Naive thymus-derived CD4-positive, alpha-beta T cell (primary cell): Measurements from ENCODE around the gene RBM39. TPM values are rescaled to one million over a fixed set of nuclear protein-coding genes. Genes with fewer than 3 reads are reported as not detected.
"Not testable (repeated sequence)": the region's sequence is repeated elsewhere in the genome, so short reads cannot be mapped to it uniquely, and the experiment has no call there.

Experiments
- ATAC-seq: fragments of 150-1000 bp; cut with Tn5 transposase; 2 replicates; pipeline ENCODE4 v1.10.0; 2021; ENCODE audit warnings: mild to moderate bottlenecking, moderate library complexity
- CTCF ChIA-PET: fragments of 350-600 bp; sonication (Branson Sonifier 250); formaldehyde crosslinking; loops from one replicate; lab custom pipeline; 2021; ENCODE audit warnings: antibody characterized with exemption; lab: Charles Lee
- POLR2A ChIA-PET: fragments of 350-600 bp; sonication (Branson Sonifier 250); formaldehyde crosslinking; loops from one replicate; lab custom pipeline; 2021; ENCODE audit warnings: antibody characterized with exemption, inconsistent platforms; lab: Charles Lee
- DNase-seq, 9 donors: peaks; one replicate each; pipeline versions ENCODE4 v3.0.0 to v3.0.0-alpha.2; 2020 to 2022; ENCODE audit warnings: mixed read lengths in 1 of 9
- H3K27ac ChIP-seq: one replicate; pipeline ENCODE4 v1.7.0; 2013; ENCODE audit warnings: mild to moderate bottlenecking, low read depth, low read length, moderate library complexity
- H3K27me3 ChIP-seq, 2 donors: one replicate each; pipeline ENCODE4 v1.7.0; 2013; ENCODE audit warnings: low read length in 2 of 2, mild to moderate bottlenecking in 2 of 2, moderate library complexity in 2 of 2; ENCODE audit not compliant: control insufficient read depth in 2 of 2, insufficient read depth in 2 of 2
- H3K36me3 ChIP-seq, 3 experiments: 1 replicate in 2 of 3; 2 replicates in 1 of 3; pipeline ENCODE4 v1.7.0; 2013; ENCODE audit warnings: low read length in 3 of 3, mild to moderate bottlenecking in 3 of 3, moderate library complexity in 1 of 3; ENCODE audit not compliant: insufficient read depth in 3 of 3, control insufficient read depth in 2 of 3
- H3K4me1 ChIP-seq, 2 donors: one replicate each; pipeline ENCODE4 v1.7.0; 2013; ENCODE audit warnings: low read length in 2 of 2, mild to moderate bottlenecking in 2 of 2, moderate library complexity in 1 of 2; ENCODE audit not compliant: control insufficient read depth in 2 of 2, insufficient read depth in 2 of 2
- H3K4me3 ChIP-seq: 2 replicates; pipeline ENCODE4 v1.7.0; 2013; ENCODE audit warnings: mild to moderate bottlenecking, low read length
- H3K9me3 ChIP-seq, 3 experiments: 1 replicate in 2 of 3; 2 replicates in 1 of 3; pipeline ENCODE4 v1.7.0; 2013; ENCODE audit warnings: low read length in 3 of 3; ENCODE audit not compliant: control insufficient read depth in 2 of 3
- H3K27ac Mint-ChIP-seq, 9 donors: one replicate each; pipeline ENCODE4 v1.8.0; 2020 to 2022; ENCODE audit warnings: mixed read lengths in 9 of 9, mild to moderate bottlenecking in 8 of 9, moderate library complexity in 5 of 9, inconsistent platforms in 2 of 9
- H3K27me3 Mint-ChIP-seq, 5 donors: one replicate each; pipeline ENCODE4 v1.8.0; 2021 to 2022; ENCODE audit warnings: mixed read lengths in 5 of 5, mild to moderate bottlenecking in 1 of 5
- H3K36me3 Mint-ChIP-seq, 5 donors: one replicate each; pipeline ENCODE4 v1.8.0; 2020 to 2022; ENCODE audit warnings: mixed read lengths in 5 of 5, mild to moderate bottlenecking in 3 of 5, inconsistent platforms in 1 of 5
- H3K4me1 Mint-ChIP-seq, 7 donors: one replicate each; pipeline ENCODE4 v1.8.0; 2020 to 2022; ENCODE audit warnings: mixed read lengths in 7 of 7, mild to moderate bottlenecking in 3 of 7, inconsistent platforms in 1 of 7
- H3K4me3 Mint-ChIP-seq, 10 donors: one replicate each; pipeline ENCODE4 v1.8.0; 2020 to 2022; ENCODE audit warnings: mild to moderate bottlenecking in 10 of 10, mixed read lengths in 10 of 10, moderate library complexity in 6 of 10, inconsistent platforms in 2 of 10
- H3K9me3 Mint-ChIP-seq, 11 donors: one replicate each; pipeline ENCODE4 v1.8.0; 2020 to 2022; ENCODE audit warnings: mixed read lengths in 11 of 11, mild to moderate bottlenecking in 4 of 11, inconsistent platforms in 1 of 11, moderate library complexity in 1 of 11
- intact Hi-C, 2 donors: fragments of 100-400 bp; cut with micrococcal nuclease; formaldehyde crosslinking; loops; one replicate each; pipeline ENCODE4 v1.15.1; 2023
- polyA plus RNA-seq, 2 donors: library from polyadenylated mRNA; unstranded; fragments of 300-500 nt; fragmentation: Illumina TruSeq; gene quantifications; one replicate each; pipeline ENCODE4 v1.2.3, GENCODE V29; 2021
- total RNA-seq, 6 experiments: library from RNA in 5 of 6; stranded (reverse) in 5 of 6; gene quantifications; 1 replicate in 5 of 6; 2 replicates in 1 of 6; pipeline ENCODE4 v1.2.3 and lab custom pipeline; 2021 to 2026

RBM39 gene
- total and polyA plus RNA-seq, 7 experiments from 2014 or later = 100 to 1,041 (median 690) TPM

GRCh38 chr20:35695245-35695749 lies 46.8 kb downstream of the RBM39 start:
- ChIA-PET POLR2A (no interaction called here), CTCF (no interaction called here)
- H3K27me3 Mint-ChIP-seq = no peaks in the 10 kb centered on the region
- peaks cover 0 to 49% (median 9%) of the 10 kb centered on the region in 3 experiments for H3K36me3 ChIP-seq
- peaks cover 12 to 14% of the 10 kb centered on the region in 2 donors for H3K4me1 ChIP-seq
- H3K27ac Mint-ChIP-seq = peak overlapping the region in 4 of 9 donors; percentile 2 to 83 (median 44)
- no peaks in the 10 kb centered on the region for H3K9me3 ChIP-seq
- no peaks in the 10 kb centered on the region for H3K27me3 ChIP-seq
- H3K4me3 ChIP-seq = no peak overlapping the region
- H3K9me3 Mint-ChIP-seq = peaks cover 0 to 12% (median 0%) of the 10 kb centered on the region in 11 donors
- peaks cover 16 to 39% (median 37%) of the 10 kb centered on the region in 7 donors for H3K4me1 Mint-ChIP-seq
- no peak overlapping the region for H3K27ac ChIP-seq
- intact Hi-C loops = no loop called here
- peaks cover 5 to 20% (median 17%) of the 10 kb centered on the region in 5 donors for H3K36me3 Mint-ChIP-seq
- H3K4me3 Mint-ChIP-seq = no peak overlapping the region
- ATAC-seq = no peak
- no peak for DNase-seq

- no peaks in the 10 kb centered on the region for H3K4me1 ChIP-seq
- DNase-seq = no peak
- no peak overlapping the region for H3K4me3 ChIP-seq
- Mint-ChIP-seq H3K4me3 (no peak overlapping the region), H3K27me3 (no peaks in the 10 kb centered on the region), H3K4me1 (peaks cover 0 to 3% (median 1%) of the 10 kb centered on the region in 7 donors), H3K36me3 (peaks cover 7 to 35% (median 23%) of the 10 kb centered on the region in 5 donors), H3K9me3 (peaks cover 0 to 2% (median 0%) of the 10 kb centered on the region in 11 donors), H3K27ac (no peak overlapping the region)
- intact Hi-C loops = no loop called here
- ATAC-seq = no peak
- H3K27me3 ChIP-seq = no peaks in the 10 kb centered on the region
- H3K36me3 ChIP-seq = peaks cover 0 to 62% (median 5%) of the 10 kb centered on the region in 3 experiments
- CTCF ChIA-PET = interaction anchor here (0.7 to 0.8 kb wide), 2 partner anchors 73 to 159 kb away, joined by 3 read pairs; no protein-coding TSS in a partner anchor
- POLR2A ChIA-PET = interaction anchor here (0.7 to 1.3 kb wide), 2 partner anchors 18 to 38 kb away, joined by 3 to 5 read pairs; no protein-coding TSS in a partner anchor
- H3K9me3 ChIP-seq = no peaks in the 10 kb centered on the region
- H3K27ac ChIP-seq = no peak overlapping the region
Measured at GRCh38 chr20:35690265-35690664, 51.8 kb downstream of the RBM39 start.

- H3K4me1 Mint-ChIP-seq, H3K9me3 Mint-ChIP-seq, H3K27me3 ChIP-seq, ATAC-seq, DNase-seq, CTCF ChIA-PET, H3K9me3 ChIP-seq, H3K4me3 ChIP-seq, H3K4me3 Mint-ChIP-seq, H3K4me1 ChIP-seq, H3K27ac ChIP-seq, intact Hi-C loops, H3K27me3 Mint-ChIP-seq, POLR2A ChIA-PET: not testable (repeated sequence)
- H3K27ac Mint-ChIP-seq = peak overlapping the region in 1 of 9 donors; percentile 38
- H3K36me3 ChIP-seq = peaks cover 0 to 47% (median 0%) of the 10 kb centered on the region in 3 experiments
- peaks cover 7 to 31% (median 18%) of the 10 kb centered on the region in 5 donors for H3K36me3 Mint-ChIP-seq
Measured at GRCh38 chr20:35686872-35687271, 55.2 kb downstream of the RBM39 start.

GRCh38 chr20:35685368-35685767 lies 56.7 kb downstream of the RBM39 start:
- H3K36me3 ChIP-seq = peaks cover 0 to 52% (median 0%) of the 10 kb centered on the region in 3 experiments
- H3K9me3 ChIP-seq, DNase-seq, H3K4me1 Mint-ChIP-seq, H3K27me3 Mint-ChIP-seq, H3K9me3 Mint-ChIP-seq, POLR2A ChIA-PET, H3K27ac ChIP-seq, H3K4me1 ChIP-seq, H3K27me3 ChIP-seq, H3K4me3 Mint-ChIP-seq, ATAC-seq, H3K4me3 ChIP-seq, intact Hi-C loops: not testable (repeated sequence)
- CTCF ChIA-PET = interaction anchor here (0.5 kb wide), 1 partner anchor 121 kb away, joined by 3 read pairs; no protein-coding TSS in a partner anchor
- H3K27ac Mint-ChIP-seq = peak overlapping the region in 1 of 9 donors; percentile 41
- H3K36me3 Mint-ChIP-seq = peaks cover 7 to 36% (median 13%) of the 10 kb centered on the region in 5 donors

- H3K4me1 ChIP-seq = no peaks in the 10 kb centered on the region
- POLR2A ChIA-PET = no interaction called here
- H3K9me3 ChIP-seq = no peaks in the 10 kb centered on the region
- peaks cover 0 to 21% (median 4%) of the 10 kb centered on the region in 5 donors for H3K36me3 Mint-ChIP-seq
- intact Hi-C loops = no loop called here
- CTCF ChIA-PET = no interaction called here
- no peak overlapping the region for H3K4me3 Mint-ChIP-seq
- H3K27me3 ChIP-seq = no peaks in the 10 kb centered on the region
- H3K36me3 ChIP-seq = peaks cover 0 to 45% (median 0%) of the 10 kb centered on the region in 3 experiments
- no peaks in the 10 kb centered on the region for H3K9me3 Mint-ChIP-seq
- no peak overlapping the region for H3K4me3 ChIP-seq
- no peak overlapping the region for H3K27ac Mint-ChIP-seq
- peaks cover 0 to 8% (median 0%) of the 10 kb centered on the region in 7 donors for H3K4me1 Mint-ChIP-seq
- no peak overlapping the region for H3K27ac ChIP-seq
- H3K27me3 Mint-ChIP-seq = no peaks in the 10 kb centered on the region
- DNase-seq (no peak), ATAC-seq (no peak)
Measured at GRCh38 chr20:35681960-35682359, 60.1 kb downstream of the RBM39 start.

- Histone ChIP-seq H3K4me3 (no peak overlapping the region), H3K4me1 (no peaks in the 10 kb centered on the region), H3K36me3 (peaks cover 0 to 45% (median 0%) of the 10 kb centered on the region in 3 experiments), H3K9me3 (no peaks in the 10 kb centered on the region), H3K27me3 (no peaks in the 10 kb centered on the region), H3K27ac (no peak overlapping the region)
- H3K27ac Mint-ChIP-seq = peak overlapping the region in 3 of 9 donors; percentile 12 to 35 (median 32)
- peaks cover 0 to 8% (median 0%) of the 10 kb centered on the region in 7 donors for H3K4me1 Mint-ChIP-seq
- CTCF ChIA-PET = no interaction called here
- no peaks in the 10 kb centered on the region for H3K27me3 Mint-ChIP-seq
- DNase-seq (no peak), ATAC-seq (peak; percentile 32)
- no peaks in the 10 kb centered on the region for H3K9me3 Mint-ChIP-seq
- intact Hi-C loops = no loop called here
- no peak overlapping the region for H3K4me3 Mint-ChIP-seq
- POLR2A ChIA-PET = interaction anchor here (0.6 kb wide), 1 partner anchor 16 kb away, joined by 4 read pairs; no protein-coding TSS in a partner anchor
- peaks cover 0 to 18% (median 4%) of the 10 kb centered on the region in 5 donors for H3K36me3 Mint-ChIP-seq
Measured at GRCh38 chr20:35680452-35681183, 61.4 kb downstream of the RBM39 start.
